K562 (cell line): ENCODE measurements around the gene GRIK3. TPM values are rescaled to one million over a fixed set of nuclear protein-coding genes. Genes with fewer than 3 reads are reported as not detected.

Source experiments
- ATAC-seq: fragments of 200-7000 bp; cut with Tn5 transposase; 3 replicates; pipeline ENCODE4 v1.9.1; 2020; ENCODE audit warnings: moderate library complexity
- BruUV-seq: library from RNA; stranded (reverse); fragments of 400-500 nt; replicated peaks from 2 replicates; lab custom pipeline; 2021; lab: Mats Ljungman, UMichigan
- CTCF ChIA-PET: fragments of 300-600 bp; formaldehyde crosslinking; extraction: SDS; loops from one replicate; lab custom pipeline; 2021; ENCODE audit warnings: low intra/inter-chr PET ratio; lab: Yijun Ruan, JAX
- POLR2A ChIA-PET: fragments of 300-600, 350-650 bp; sonication (Branson Sonifier 250); formaldehyde crosslinking; extraction: SDS; loops from one replicate; lab custom pipeline; 2021; ENCODE audit warnings: antibody characterized with exemption, inconsistent platforms; lab: Yijun Ruan, JAX
- DNase-seq, 4 experiments: peaks; one replicate each; pipeline versions ENCODE4 v3.0.0 to v3.0.0-alpha.2; 2011 to 2018; ENCODE audit warnings: low spot score in 3 of 4, mixed read lengths in 3 of 4; ENCODE audit errors: extremely low read depth in 1 of 4
- FAIRE-seq: peaks from 2 replicates; lab custom pipeline; 2011; peaks lifted over from hg19 to GRCh38; lab: Jason Lieb, UNC
- H2AFZ ChIP-seq: 2 replicates; pipeline ENCODE4 v1.6.0; 2011; ENCODE audit warnings: low read depth, low read length, control low read depth, inconsistent platforms
- H3K27ac ChIP-seq: fragments of 200-600 bp; 3 replicates; pipeline ENCODE4 v1.8.0; 2011; ENCODE audit warnings: low read depth, mild to moderate bottlenecking, control low read depth, inconsistent platforms, low read length, moderate library complexity, mixed read lengths; ENCODE audit errors: extremely low read depth
- H3K27me3 ChIP-seq, 2 experiments: fragments of 300-600 bp in 1 of 2; 2 replicates in 1 of 2; 3 replicates in 1 of 2; pipeline versions ENCODE4 v1.6.0 to v1.8.0; 2011; ENCODE audit warnings: inconsistent platforms in 2 of 2, low read length in 2 of 2, mild to moderate bottlenecking in 1 of 2, mixed read lengths in 1 of 2, moderate library complexity in 1 of 2; ENCODE audit not compliant: control insufficient read depth in 2 of 2, insufficient read depth in 2 of 2
- H3K36me3 ChIP-seq: fragments of 300-600 bp; 3 replicates; pipeline ENCODE4 v1.8.0; 2011; ENCODE audit warnings: mild to moderate bottlenecking, low read length, inconsistent platforms; ENCODE audit not compliant: control insufficient read depth, insufficient read depth
- H3K4me1 ChIP-seq, 2 experiments: fragments of 200-600 bp in 1 of 2; replicated peaks in 1 of 2; 2 replicates in 1 of 2; 3 replicates in 1 of 2; pipeline versions ENCODE4 v1.5.1 to v1.8.0; 2011; ENCODE audit warnings: inconsistent platforms in 2 of 2, low read length in 2 of 2, mild to moderate bottlenecking in 1 of 2, mixed read lengths in 1 of 2, moderate library complexity in 1 of 2; ENCODE audit not compliant: control insufficient read depth in 2 of 2, insufficient read depth in 2 of 2
- H3K4me2 ChIP-seq: 2 replicates; pipeline ENCODE4 v1.6.1; 2011; ENCODE audit warnings: low read length, control low read depth, inconsistent platforms, mixed read lengths; ENCODE audit not compliant: insufficient read depth
- H3K4me3 ChIP-seq: fragments of 200-600 bp; sonication (generic), shearing (Covaris generic); 2 replicates; pipeline ENCODE4 v1.5.1; 2016; ENCODE audit warnings: control low read depth, inconsistent platforms
- H3K79me2 ChIP-seq: fragments of 200-600 bp; 3 replicates; pipeline ENCODE4 v1.8.0; 2011; ENCODE audit warnings: low read length, inconsistent platforms; ENCODE audit not compliant: control insufficient read depth, insufficient read depth
- H3K9ac ChIP-seq, 2 experiments: 2 replicates each; pipeline versions ENCODE4 v1.6.0 to v1.6.1; 2011; ENCODE audit warnings: low read depth in 2 of 2, low read length in 2 of 2, control low read depth in 1 of 2, inconsistent platforms in 1 of 2, mild to moderate bottlenecking in 1 of 2, mixed read lengths in 1 of 2; ENCODE audit not compliant: insufficient read depth in 1 of 2
- H3K9me1 ChIP-seq: one replicate; pipeline ENCODE4 v1.6.0; 2011; ENCODE audit warnings: inconsistent platforms, mild to moderate bottlenecking, low read length, moderate library complexity; ENCODE audit not compliant: control insufficient read depth, insufficient read depth
- H3K9me3 ChIP-seq: replicated peaks from 2 replicates; pipeline ENCODE4 v1.5.1; 2011; ENCODE audit warnings: low read depth, low read length, inconsistent platforms; ENCODE audit not compliant: control insufficient read depth, insufficient read depth
- H4K20me1 ChIP-seq: replicated peaks from 2 replicates; pipeline ENCODE4 v1.6.1; 2011; ENCODE audit warnings: low read length, inconsistent platforms, mixed read lengths; ENCODE audit not compliant: control insufficient read depth, insufficient read depth
- C11orf30 ChIP-seq: fragments of 450-650 bp; IDR thresholded peaks from 2 replicates; pipeline ENCODE4 v1.6.1; 2016; ENCODE audit warnings: low read depth, mild to moderate bottlenecking
- FOXA1 ChIP-seq: fragments of 450-650 bp; IDR thresholded peaks from 2 replicates; pipeline ENCODE4 v1.6.1; 2016; ENCODE audit warnings: mild to moderate bottlenecking, borderline replicate concordance
- HMG20A ChIP-seq: fragments of 450-650 bp; formaldehyde crosslinking; conservative IDR thresholded peaks from 2 replicates; pipeline ENCODE4 v1.4.0; 2020; ENCODE audit warnings: mild to moderate bottlenecking, mixed read lengths
- JUND ChIP-seq, 2 experiments: IDR thresholded peaks; 2 replicates in 1 of 2; 3 replicates in 1 of 2; pipeline ENCODE4 v1.6.1; 2011; ENCODE audit warnings: borderline replicate concordance in 2 of 2, low read depth in 2 of 2, low read length in 2 of 2, improper control_type of control experiment in 1 of 2, missing biosample characterization in 1 of 2, missing genetic modification characterization in 1 of 2, missing genetic modification reagents in 1 of 2
- KLF10 ChIP-seq: fragments of 250-450 bp; sonication (Bioruptor Pico); IDR thresholded peaks from 2 replicates; pipeline ENCODE4 v1.6.1; 2021; ENCODE audit warnings: matching md5 sums
- RAD21 ChIP-seq, 2 experiments: fragments of 250-450 bp in 1 of 2; fragments of 450-650 bp in 1 of 2; sonication (Bioruptor Pico) in 1 of 2; formaldehyde crosslinking in 1 of 2; IDR thresholded peaks in 1 of 2; conservative IDR thresholded peaks in 1 of 2; 2 replicates each; pipeline versions ENCODE4 v1.4.0 to v1.8.0; 2020 to 2022; ENCODE audit warnings: mild to moderate bottlenecking in 2 of 2, moderate library complexity in 1 of 2
- SOX6 ChIP-seq: fragments of 450-650 bp; IDR thresholded peaks from 2 replicates; pipeline ENCODE4 v1.6.1; 2014; ENCODE audit warnings: mild to moderate bottlenecking
- ZNF24 ChIP-seq: fragments of 450-650 bp; IDR thresholded peaks from 2 replicates; pipeline ENCODE4 v1.6.1; 2016
- ZNF644 ChIP-seq: fragments of 200-800 bp; sonication (Bioruptor generic); IDR thresholded peaks from 2 replicates; pipeline ENCODE4 v1.6.1; 2016; ENCODE audit warnings: low read depth, missing genetic modification characterization, missing compliant biosample characterization
- ZNF699 ChIP-seq: fragments of 250-450 bp; sonication (Bioruptor Pico); IDR thresholded peaks from 2 replicates; pipeline ENCODE4 v1.8.0; 2021; ENCODE audit warnings: mild to moderate bottlenecking, moderate library complexity; ENCODE audit not compliant: insufficient replicate concordance
- WGBS: fragments of 100-300 bp; shearing (Covaris generic); methylation state at CpG from one replicate; pipeline ENCODE4 v1.1.6; 2016; ENCODE audit warnings: low coverage, mixed read lengths; ENCODE audit not compliant: insufficient coverage; ENCODE audit errors: missing lambda C conversion rate; 5-methylcytosine and 5-hydroxymethylcytosine counted together
- in situ Hi-C: fragments of 300-500 bp; cut with MboI; formaldehyde crosslinking; loops from 4 replicates; pipeline ENCODE4 v1.15.0; 2018; ENCODE audit warnings: inconsistent platforms, mixed read lengths
- intact Hi-C: fragments of 100-400 bp; cut with micrococcal nuclease; formaldehyde crosslinking; loops from 2 replicates; pipeline ENCODE4 v1.14.2; 2022
- polyA plus RNA-seq, 8 experiments: library from polyadenylated mRNA; depleted of rRNA in 4 of 8; stranded (reverse) in 5 of 8; unstranded in 3 of 8; fragments of >200 nt; fragmentation: Nextera tagmentation in 2 of 8; fragmentation: Illumina TruSeq in 1 of 8; extraction: Ambion mirVana in 2 of 8; extraction: Trizol in 1 of 8; gene quantifications; 2 replicates each; pipeline versions ENCODE4 v1.2.1 to v1.2.3, GENCODE V29; 2011 to 2014; ENCODE audit warnings: inconsistent platforms in 1 of 8, missing spikeins in 1 of 8
- total RNA-seq, 7 experiments: library from RNA; depleted of rRNA in 6 of 7; stranded (reverse); fragments of >200 nt in 6 of 7; fragmentation: Illumina TruSeq in 2 of 7; extraction: Trizol in 2 of 7; gene quantifications; 2 replicates each; pipeline versions ENCODE4 v1.2.1 to v1.2.3, GENCODE V29; 2011 to 2021; ENCODE audit warnings: low replicate concordance in 1 of 7
- TF ChIP-seq, protein P1 (sequence below): fragments of 250-450 bp; sonication (Bioruptor Pico); IDR thresholded peaks from 2 replicates; pipeline ENCODE4 v1.4.0; 2020; ENCODE audit warnings: borderline replicate concordance
- TF ChIP-seq, protein P2 (sequence below): fragments of 150-350 bp; conservative IDR thresholded peaks from 2 replicates; pipeline ENCODE4 v1.6.1; 2014; ENCODE audit warnings: low read length
- TF ChIP-seq, protein P3 (sequence below): fragments of 450-650 bp; formaldehyde crosslinking; conservative IDR thresholded peaks from 2 replicates; pipeline ENCODE4 v1.4.0; 2022; ENCODE audit warnings: mild to moderate bottlenecking, missing genetic modification characterization
- TF ChIP-seq, protein P4 (sequence below), 3 experiments: fragments of 200-800 bp in 1 of 3; sonication (Bioruptor generic) in 1 of 3; sonication (generic) in 1 of 3; formaldehyde crosslinking in 1 of 3; IDR thresholded peaks; 2 replicates each; pipeline versions ENCODE4 v1.6.1 to v1.8.0; 2016 to 2022; ENCODE audit warnings: mild to moderate bottlenecking in 2 of 3, missing compliant biosample characterization in 2 of 3, missing genetic modification characterization in 2 of 3, missing genetic modification reagents in 1 of 3

GRIK3 gene
- total and polyA plus RNA-seq, 9 of the 15 experiments (the other 6 are each of a cell fraction or from before 2014, with no cell fraction given), result not detected

DNA sequence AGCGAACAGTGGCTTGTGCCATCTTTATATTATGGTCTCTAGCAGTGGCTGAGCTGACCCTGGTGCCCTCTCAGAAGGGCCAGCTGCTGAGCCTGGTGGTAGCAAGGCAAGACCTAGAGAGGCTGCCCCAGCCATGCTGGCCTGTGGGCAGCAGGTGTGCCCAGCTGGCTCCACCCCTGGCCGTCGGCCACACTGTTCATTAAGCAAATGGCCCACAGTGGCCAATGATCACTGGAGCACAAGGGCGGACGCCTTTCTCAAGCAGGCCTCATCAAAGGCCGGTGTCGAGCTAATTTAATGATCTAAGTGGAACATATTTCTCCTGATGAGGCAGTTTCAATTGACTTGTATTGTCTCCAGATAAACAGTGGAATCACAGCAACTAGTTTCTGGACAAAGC, 89.4 kb downstream of the GRIK3 start:
- intact Hi-C loops, result no loop called here
- in situ Hi-C loops, result no loop called here
- peaks cover 2% of the 10 kb centered on the region; the same call in 1 of the 2 replicates for H4K20me1 ChIP-seq
- ChIA-PET POLR2A (no interaction called here), CTCF (no interaction called here)
- no peaks in the 10 kb centered on the region for H3K79me2 ChIP-seq
- H3K4me2 ChIP-seq, result no peak overlapping the region
- ATAC-seq (no peak), DNase-seq (no peak)
- H3K36me3 ChIP-seq, result no peaks in the 10 kb centered on the region
- no peaks in the 10 kb centered on the region; a peak in 1 of 5 replicates for H3K27me3 ChIP-seq
- no peak overlapping the region for H2AFZ ChIP-seq
- no peaks in the 10 kb centered on the region for H3K9me3 ChIP-seq
- 0 out of 4 replicates have a peak overlapping the region, but pooled peaks of 1 of the 2 experiments have one; percentile 11 for H3K9ac ChIP-seq
- no peak for TF ChIP-seq FOXA1
- TF ChIP-seq, protein P1, sequence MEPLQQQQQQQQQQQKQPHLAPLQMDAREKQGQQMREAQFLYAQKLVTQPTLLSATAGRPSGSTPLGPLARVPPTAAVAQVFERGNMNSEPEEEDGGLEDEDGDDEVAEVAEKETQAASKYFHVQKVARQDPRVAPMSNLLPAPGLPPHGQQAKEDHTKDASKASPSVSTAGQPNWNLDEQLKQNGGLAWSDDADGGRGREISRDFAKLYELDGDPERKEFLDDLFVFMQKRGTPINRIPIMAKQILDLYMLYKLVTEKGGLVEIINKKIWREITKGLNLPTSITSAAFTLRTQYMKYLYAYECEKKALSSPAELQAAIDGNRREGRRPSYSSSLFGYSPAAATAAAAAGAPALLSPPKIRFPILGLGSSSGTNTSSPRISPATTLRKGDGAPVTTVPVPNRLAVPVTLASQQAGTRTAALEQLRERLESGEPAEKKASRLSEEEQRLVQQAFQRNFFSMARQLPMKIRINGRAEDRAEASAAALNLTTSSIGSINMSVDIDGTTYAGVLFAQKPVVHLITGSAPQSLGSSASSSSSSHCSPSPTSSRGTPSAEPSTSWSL (CRISPR knock-in tag), result no peak
- no peak for TF ChIP-seq JUND (IDR thresholded peaks at IDR 0.05; ENCODE audit: borderline replicate concordance, low read depth, low read length)
- no peak for TF ChIP-seq JUND (tag; IDR thresholded peaks at IDR 0.05; ENCODE audit: borderline replicate concordance, low read depth, low read length)
- TF ChIP-seq, protein P2, sequence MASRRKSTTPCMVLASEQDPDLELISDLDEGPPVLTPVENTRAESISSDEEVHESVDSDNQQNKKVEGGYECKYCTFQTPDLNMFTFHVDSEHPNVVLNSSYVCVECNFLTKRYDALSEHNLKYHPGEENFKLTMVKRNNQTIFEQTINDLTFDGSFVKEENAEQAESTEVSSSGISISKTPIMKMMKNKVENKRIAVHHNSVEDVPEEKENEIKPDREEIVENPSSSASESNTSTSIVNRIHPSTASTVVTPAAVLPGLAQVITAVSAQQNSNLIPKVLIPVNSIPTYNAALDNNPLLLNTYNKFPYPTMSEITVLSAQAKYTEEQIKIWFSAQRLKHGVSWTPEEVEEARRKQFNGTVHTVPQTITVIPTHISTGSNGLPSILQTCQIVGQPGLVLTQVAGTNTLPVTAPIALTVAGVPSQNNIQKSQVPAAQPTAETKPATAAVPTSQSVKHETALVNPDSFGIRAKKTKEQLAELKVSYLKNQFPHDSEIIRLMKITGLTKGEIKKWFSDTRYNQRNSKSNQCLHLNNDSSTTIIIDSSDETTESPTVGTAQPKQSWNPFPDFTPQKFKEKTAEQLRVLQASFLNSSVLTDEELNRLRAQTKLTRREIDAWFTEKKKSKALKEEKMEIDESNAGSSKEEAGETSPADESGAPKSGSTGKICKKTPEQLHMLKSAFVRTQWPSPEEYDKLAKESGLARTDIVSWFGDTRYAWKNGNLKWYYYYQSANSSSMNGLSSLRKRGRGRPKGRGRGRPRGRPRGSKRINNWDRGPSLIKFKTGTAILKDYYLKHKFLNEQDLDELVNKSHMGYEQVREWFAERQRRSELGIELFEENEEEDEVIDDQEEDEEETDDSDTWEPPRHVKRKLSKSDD, result no peak
- no peak for TF ChIP-seq ZNF699 (CRISPR knock-in tag)
- TF ChIP-seq HMG20A, result no peak
- TF ChIP-seq, protein P3, sequence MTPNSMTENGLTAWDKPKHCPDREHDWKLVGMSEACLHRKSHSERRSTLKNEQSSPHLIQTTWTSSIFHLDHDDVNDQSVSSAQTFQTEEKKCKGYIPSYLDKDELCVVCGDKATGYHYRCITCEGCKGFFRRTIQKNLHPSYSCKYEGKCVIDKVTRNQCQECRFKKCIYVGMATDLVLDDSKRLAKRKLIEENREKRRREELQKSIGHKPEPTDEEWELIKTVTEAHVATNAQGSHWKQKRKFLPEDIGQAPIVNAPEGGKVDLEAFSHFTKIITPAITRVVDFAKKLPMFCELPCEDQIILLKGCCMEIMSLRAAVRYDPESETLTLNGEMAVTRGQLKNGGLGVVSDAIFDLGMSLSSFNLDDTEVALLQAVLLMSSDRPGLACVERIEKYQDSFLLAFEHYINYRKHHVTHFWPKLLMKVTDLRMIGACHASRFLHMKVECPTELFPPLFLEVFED (CRISPR knock-in tag), result no peak
- TF ChIP-seq ZNF24, result no peak
- TF ChIP-seq RAD21 (CRISPR knock-in tag; conservative IDR thresholded peaks at IDR 0.05 in 1 of 2, IDR thresholded peaks at IDR 0.05 in 1 of 2), result no peak
- TF ChIP-seq SOX6, result no peak
- TF ChIP-seq ZNF644 (tag), result no peak
- TF ChIP-seq C11orf30, result no peak
- no peak for TF ChIP-seq KLF10
- TF ChIP-seq, protein P4, sequence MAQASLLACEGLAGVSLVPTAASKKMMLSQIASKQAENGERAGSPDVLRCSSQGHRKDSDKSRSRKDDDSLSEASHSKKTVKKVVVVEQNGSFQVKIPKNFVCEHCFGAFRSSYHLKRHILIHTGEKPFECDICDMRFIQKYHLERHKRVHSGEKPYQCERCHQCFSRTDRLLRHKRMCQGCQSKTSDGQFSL (CRISPR knock-in tag; IDR thresholded peaks at IDR 0.05), result no peak
- TF ChIP-seq, protein P4 (tag; IDR thresholded peaks at IDR 0.05), result no peak
- TF ChIP-seq, all 486 proteins: peak for 0
- FAIRE-seq, result no peak
- H3K9me1 ChIP-seq, result no peaks in the 10 kb centered on the region
- no TSS peak for BruUV-seq
- H3K4me1 ChIP-seq, result no peaks in the 10 kb centered on the region
- H3K4me3 ChIP-seq, result no peak overlapping the region
- no peak overlapping the region for H3K27ac ChIP-seq
- 0% methylated on average over 7 of the region's 7 CpGs for WGBS
